Mesenchymal stem cell (in vitro differentiated cells and primary cell): ENCODE data around the gene TMEM97.

Experiments used
- DNase-seq: peaks from one replicate; pipeline ENCODE4 v3.0.0-alpha.2; 2013
- H2AFZ ChIP-seq: one replicate; pipeline ENCODE4 v1.6.1; 2013; ENCODE audit warnings: low read depth, mild to moderate bottlenecking, control low read depth, inconsistent platforms, low read length, moderate library complexity
- H2AK5ac ChIP-seq: 2 replicates; pipeline ENCODE4 v1.6.1; 2013; ENCODE audit warnings: low read length, moderate library complexity, mild to moderate bottlenecking, inconsistent platforms; ENCODE audit not compliant: severe bottlenecking
- H2BK120ac ChIP-seq: one replicate; pipeline ENCODE4 v1.6.1; 2013; ENCODE audit warnings: low read depth, mild to moderate bottlenecking, inconsistent platforms, low read length, moderate library complexity
- H2BK12ac ChIP-seq, 2 experiments: one replicate each; pipeline ENCODE4 v1.6.1; 2013; ENCODE audit warnings: inconsistent platforms in 2 of 2, low read length in 2 of 2, mild to moderate bottlenecking in 2 of 2, moderate library complexity in 2 of 2, control low read depth in 1 of 2
- H2BK15ac ChIP-seq: one replicate; pipeline ENCODE4 v1.6.1; 2013; ENCODE audit warnings: mild to moderate bottlenecking, low read depth, inconsistent platforms; ENCODE audit not compliant: poor library complexity, severe bottlenecking
- H2BK5ac ChIP-seq: 2 replicates; pipeline ENCODE4 v1.6.1; 2013; ENCODE audit warnings: low read depth, mild to moderate bottlenecking, low read length, control low read depth, inconsistent platforms; ENCODE audit not compliant: poor library complexity, severe bottlenecking
- H3K14ac ChIP-seq, 2 experiments: one replicate each; pipeline ENCODE4 v1.6.1; 2013; ENCODE audit warnings: inconsistent platforms in 2 of 2, low read length in 2 of 2, control low read depth in 1 of 2, mild to moderate bottlenecking in 1 of 2, moderate library complexity in 1 of 2
- H3K18ac ChIP-seq, 2 experiments: one replicate each; pipeline ENCODE4 v1.6.1; 2013; ENCODE audit warnings: inconsistent platforms in 2 of 2, low read length in 2 of 2, control low read depth in 1 of 2, low read depth in 1 of 2, mild to moderate bottlenecking in 1 of 2
- H3K23ac ChIP-seq, 2 experiments: one replicate each; pipeline ENCODE4 v1.6.1; 2013; ENCODE audit warnings: inconsistent platforms in 2 of 2, low read length in 2 of 2, mild to moderate bottlenecking in 2 of 2, moderate library complexity in 2 of 2, control low read depth in 1 of 2
- H3K27ac ChIP-seq: 2 replicates; pipeline ENCODE4 v1.5.1; 2013; ENCODE audit warnings: mild to moderate bottlenecking, moderate library complexity, low read length, control low read depth, inconsistent platforms; ENCODE audit not compliant: poor library complexity, severe bottlenecking
- H3K27me3 ChIP-seq, 2 experiments: 2 replicates each; pipeline versions ENCODE4 v1.6.1 to v1.7.0; 2013; ENCODE audit warnings: low read length in 2 of 2, mild to moderate bottlenecking in 2 of 2, moderate library complexity in 2 of 2, control low read depth in 1 of 2, inconsistent platforms in 1 of 2; ENCODE audit not compliant: control insufficient read depth in 1 of 2, insufficient read depth in 1 of 2
- H3K36me3 ChIP-seq, 2 experiments: 2 replicates each; pipeline versions ENCODE4 v1.6.1 to v1.7.0; 2013; ENCODE audit warnings: low read length in 2 of 2, control low read depth in 1 of 2, inconsistent platforms in 1 of 2, low read depth in 1 of 2, mild to moderate bottlenecking in 1 of 2; ENCODE audit not compliant: insufficient read depth in 2 of 2, control insufficient read depth in 1 of 2
- H3K4ac ChIP-seq, 2 experiments: one replicate each; pipeline ENCODE4 v1.6.1; 2013; ENCODE audit warnings: inconsistent platforms in 2 of 2, low read length in 2 of 2, mild to moderate bottlenecking in 2 of 2, moderate library complexity in 2 of 2, control low read depth in 1 of 2, low read depth in 1 of 2
- H3K4me1 ChIP-seq: 2 replicates; pipeline ENCODE4 v1.6.1; 2013; ENCODE audit warnings: low read depth, low read length, control low read depth; ENCODE audit not compliant: control insufficient read depth, insufficient read depth
- H3K4me2 ChIP-seq: 2 replicates; pipeline ENCODE4 v1.6.1; 2013; ENCODE audit warnings: low read length, mild to moderate bottlenecking, inconsistent platforms; ENCODE audit not compliant: poor library complexity, severe bottlenecking
- H3K4me3 ChIP-seq, 2 experiments: 2 replicates each; pipeline versions ENCODE4 v1.5.1 to v1.7.0; 2013; ENCODE audit warnings: low read length in 2 of 2, mild to moderate bottlenecking in 2 of 2, control low read depth in 1 of 2, low read depth in 1 of 2; ENCODE audit not compliant: insufficient read depth in 1 of 2
- H3K79me1 ChIP-seq: replicated peaks from 2 replicates; pipeline ENCODE4 v1.6.1; 2013; ENCODE audit warnings: mild to moderate bottlenecking, control low read depth, low read length, inconsistent platforms; ENCODE audit not compliant: poor library complexity, severe bottlenecking
- H3K9ac ChIP-seq: 2 replicates; pipeline ENCODE4 v1.7.0; 2013; ENCODE audit warnings: mild to moderate bottlenecking, low read length, moderate library complexity
- H3K9me3 ChIP-seq: 2 replicates; pipeline ENCODE4 v1.7.0; 2013; ENCODE audit warnings: mild to moderate bottlenecking, low read length; ENCODE audit not compliant: control insufficient read depth
- H4K8ac ChIP-seq: one replicate; pipeline ENCODE4 v1.6.1; 2013; ENCODE audit warnings: inconsistent platforms, mild to moderate bottlenecking, low read length, moderate library complexity
- H4K91ac ChIP-seq: one replicate; pipeline ENCODE4 v1.6.1; 2013; ENCODE audit warnings: mild to moderate bottlenecking, low read length, inconsistent platforms
- WGBS: methylation state at CpG from one replicate; pipeline ENCODE4 v1.1.7; 2013; ENCODE audit warnings: mixed read lengths; 5-methylcytosine and 5-hydroxymethylcytosine counted together

The TMEM97 gene

DNA sequence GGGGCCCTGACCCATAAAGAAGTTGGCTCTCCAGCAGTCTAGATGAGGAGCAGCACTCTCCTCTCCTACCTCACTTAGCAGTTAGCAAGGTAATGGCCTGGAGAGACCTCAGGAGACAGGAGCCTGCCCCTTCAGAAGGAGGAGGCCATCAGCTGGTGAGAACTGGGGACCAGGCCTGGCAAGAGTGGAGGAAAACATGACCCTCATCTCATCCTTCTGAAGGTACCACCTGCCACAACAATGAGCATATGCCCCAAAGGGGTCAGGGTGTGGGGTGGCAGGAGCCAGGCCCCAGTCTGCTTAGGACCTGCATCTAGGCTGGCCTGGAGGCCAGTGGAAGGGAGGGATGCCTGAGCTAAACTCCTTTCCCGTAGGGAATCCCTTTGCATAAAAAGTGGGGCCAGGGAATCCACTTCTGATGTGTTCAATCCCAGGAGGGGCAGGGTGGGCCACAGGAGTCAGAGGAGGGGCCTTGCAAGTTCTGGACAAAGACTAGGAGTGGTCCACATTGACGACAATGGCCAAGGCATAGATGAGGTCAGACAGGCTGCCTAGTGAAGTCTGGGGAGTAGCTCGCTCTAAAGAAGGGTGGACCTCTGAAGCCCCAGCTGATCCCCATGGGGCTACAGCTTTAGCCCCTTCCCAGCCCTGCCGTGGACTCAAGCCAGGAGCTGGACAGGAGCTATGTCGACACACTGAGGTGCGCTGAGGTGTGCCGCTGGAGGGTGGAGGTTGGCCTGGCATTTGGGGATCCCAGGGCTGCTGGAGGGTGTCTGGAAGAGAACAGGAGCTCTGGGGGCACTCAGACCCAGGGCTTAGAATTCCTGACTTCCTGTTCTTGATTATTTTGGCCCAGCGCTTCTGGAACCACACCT is 45.0 kb downstream of the TMEM97 start:
- H3K27ac ChIP-seq, result no peak overlapping the region
- no peak overlapping the region for H3K23ac ChIP-seq
- H3K9me3 ChIP-seq, result no peaks in the 10 kb centered on the region
- H3K18ac ChIP-seq, result no peak overlapping the region
- DNase-seq, result no peak
- no peak overlapping the region for H3K14ac ChIP-seq
- no peak overlapping the region for H3K4me3 ChIP-seq
- 98% methylated on average over 8 of the region's 8 CpGs for WGBS
- H2BK5ac ChIP-seq, result no peak overlapping the region
- peaks cover 58 to 61% of the 10 kb centered on the region in 2 experiments for H3K36me3 ChIP-seq
- H3K79me1 ChIP-seq, result peaks cover 24% of the 10 kb centered on the region
- H4K91ac ChIP-seq, result no peak overlapping the region
- H2BK120ac ChIP-seq, result no peak overlapping the region
- H3K4me1 ChIP-seq, result no peaks in the 10 kb centered on the region
- no peak overlapping the region for H4K8ac ChIP-seq
- no peak overlapping the region for H3K9ac ChIP-seq
- H3K4ac ChIP-seq, result no peak overlapping the region
- no peak overlapping the region for H2AK5ac ChIP-seq
- no peak overlapping the region for H3K4me2 ChIP-seq
- H3K27me3 ChIP-seq, result no peaks in the 10 kb centered on the region
- no peak overlapping the region for H2BK12ac ChIP-seq
- H2AFZ ChIP-seq, result no peak overlapping the region
- H2BK15ac ChIP-seq, result no peak overlapping the region

DNA sequence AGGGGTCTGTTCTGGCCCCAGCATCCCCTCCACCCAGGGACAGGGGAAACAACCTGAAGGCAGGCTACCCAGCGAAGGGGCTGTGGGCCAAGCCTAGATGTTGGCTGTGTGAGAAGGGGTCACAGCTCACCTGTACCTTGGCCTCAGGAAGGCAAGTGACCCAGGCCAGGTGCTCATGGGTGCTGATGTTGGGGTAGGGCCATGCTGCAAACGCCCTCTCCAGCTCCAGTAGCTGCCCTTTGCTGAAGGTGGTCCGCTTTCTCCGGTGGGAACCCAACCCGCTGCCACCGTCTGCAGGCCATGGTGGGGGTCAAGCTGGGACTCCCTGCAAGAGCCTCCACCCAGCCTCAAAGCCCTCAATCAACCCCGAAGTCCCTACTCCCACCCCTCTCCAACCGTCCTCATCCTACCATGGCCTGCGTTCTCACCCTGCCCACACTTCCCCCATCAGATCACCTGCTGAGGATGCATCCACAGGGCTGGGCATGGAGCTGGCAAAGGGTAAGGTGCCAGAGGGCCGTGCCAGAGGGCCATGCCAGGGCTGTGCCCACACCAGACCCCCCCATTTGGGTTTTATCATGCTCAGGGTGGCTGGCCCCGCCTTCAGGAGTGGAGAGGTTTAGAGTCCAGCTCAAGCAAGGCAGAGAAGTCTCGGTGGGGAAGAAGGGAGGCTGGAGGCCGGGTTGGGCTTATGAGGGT is 45.8 kb downstream of the TMEM97 start, which contains the start of gene SEBOX:
Gene SEBOX (minus strand): TSS at position 535 of the 699 bp plus-strand sequence. CDS start 48 bp downstream, at position 487.
- Histone ChIP-seq H2BK12ac (no peak within 1 kb of the TSS), H3K18ac (no peak within 1 kb of the TSS), H4K91ac (no peak within 1 kb of the TSS), H2BK5ac (no peak within 1 kb of the TSS), H3K27me3 (no peaks in the 10 kb centered on the region), H3K79me1 (peaks cover 19% of the 10 kb centered on the region), H3K9ac (no peak within 1 kb of the TSS), H3K36me3 (peaks cover 52 to 56% of the 10 kb centered on the region in 2 experiments), H3K23ac (no peak within 1 kb of the TSS), H2BK120ac (no peak within 1 kb of the TSS), H3K9me3 (no peaks in the 10 kb centered on the region), H3K4me1 (no peaks in the 10 kb centered on the region), H2BK15ac (no peak within 1 kb of the TSS), H2AFZ (no peak within 1 kb of the TSS), H4K8ac (no peak within 1 kb of the TSS), H2AK5ac (no peak within 1 kb of the TSS), H3K4ac (no peak within 1 kb of the TSS), H3K4me3 (no peak within 1 kb of the TSS), H3K4me2 (no peak within 1 kb of the TSS), H3K27ac (no peak within 1 kb of the TSS), H3K14ac (no peak within 1 kb of the TSS)
- no peak for DNase-seq
- 95% methylated on average over 10 of the region's 13 CpGs for WGBS

DNA sequence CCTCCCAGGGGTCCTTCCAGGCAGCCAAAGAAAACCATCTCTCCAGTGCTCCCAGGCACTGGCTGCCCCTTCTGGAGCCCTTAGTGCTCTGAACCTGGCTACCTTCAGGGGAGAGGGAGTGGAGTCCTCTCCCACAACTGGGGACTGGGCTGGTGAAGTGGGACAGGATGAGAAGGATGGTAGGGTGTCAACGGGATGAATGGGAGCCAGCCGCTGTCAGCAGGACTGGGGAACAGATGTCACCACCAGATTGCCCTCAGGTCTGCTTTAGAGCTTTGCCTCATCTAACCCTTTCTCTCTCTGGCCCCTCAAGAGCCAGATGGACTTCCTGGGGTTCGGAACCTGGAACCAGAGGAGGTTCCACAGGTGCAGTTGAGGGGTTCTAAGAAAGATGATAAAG is 46.5 kb downstream of the TMEM97 start:
- peaks cover 3% of the 10 kb centered on the region for H3K4me1 ChIP-seq
- H2BK5ac ChIP-seq, result no peak overlapping the region
- peaks cover 45 to 49% of the 10 kb centered on the region in 2 experiments for H3K36me3 ChIP-seq
- H2BK15ac ChIP-seq, result no peak overlapping the region
- H3K23ac ChIP-seq, result no peak overlapping the region
- 100% methylated on average over 2 of the region's 3 CpGs for WGBS
- H3K14ac ChIP-seq, result no peak overlapping the region
- no peak overlapping the region for H4K8ac ChIP-seq
- no peak overlapping the region for H3K4ac ChIP-seq
- H3K9me3 ChIP-seq, result no peaks in the 10 kb centered on the region
- H3K9ac ChIP-seq, result no peak overlapping the region
- H2AFZ ChIP-seq, result no peak overlapping the region
- no peak overlapping the region for H3K27ac ChIP-seq
- DNase-seq, result no peak
- H3K18ac ChIP-seq, result no peak overlapping the region
- no peak overlapping the region for H2AK5ac ChIP-seq
- no peak overlapping the region for H3K4me2 ChIP-seq
- H3K79me1 ChIP-seq, result peaks cover 13% of the 10 kb centered on the region
- no peak overlapping the region for H3K4me3 ChIP-seq
- H4K91ac ChIP-seq, result no peak overlapping the region
- no peaks in the 10 kb centered on the region for H3K27me3 ChIP-seq
- no peak overlapping the region for H2BK120ac ChIP-seq
- H2BK12ac ChIP-seq, result no peak overlapping the region

DNA sequence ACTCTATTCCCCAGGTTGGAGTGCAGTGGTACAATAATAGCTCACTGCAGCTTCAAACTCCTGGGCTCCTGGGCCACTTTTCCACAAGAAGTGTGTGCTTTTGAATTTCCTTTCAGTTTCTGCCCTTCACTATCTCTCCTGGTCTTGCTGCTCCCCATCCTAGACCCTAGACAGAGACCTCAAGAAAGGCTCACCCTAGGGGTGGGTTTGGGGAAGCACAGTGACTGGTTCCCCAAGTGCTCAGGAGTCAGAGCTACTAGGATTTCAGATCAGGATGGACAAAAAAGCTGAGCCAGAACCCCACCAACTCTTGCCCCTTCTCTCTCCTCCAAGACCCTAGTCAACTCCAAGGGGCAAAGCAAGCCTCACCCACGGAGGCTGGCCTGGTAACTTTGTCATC is 47.6 kb downstream of the TMEM97 start:
- no peak overlapping the region for H2BK12ac ChIP-seq
- H3K4me1 ChIP-seq, result peaks cover 8% of the 10 kb centered on the region
- no peak overlapping the region for H2BK15ac ChIP-seq
- H3K9ac ChIP-seq, result no peak overlapping the region
- no peak overlapping the region for H3K23ac ChIP-seq
- H3K36me3 ChIP-seq, result peaks cover 34 to 42% of the 10 kb centered on the region in 2 experiments
- WGBS, result no CpG with 5 or more reads among the region's 1 CpG
- peaks cover 5% of the 10 kb centered on the region for H3K79me1 ChIP-seq
- H3K4me2 ChIP-seq, result no peak overlapping the region
- no peak overlapping the region for H4K91ac ChIP-seq
- H2AFZ ChIP-seq, result no peak overlapping the region
- H3K9me3 ChIP-seq, result no peaks in the 10 kb centered on the region
- H3K14ac ChIP-seq, result no peak overlapping the region
- H3K4ac ChIP-seq, result no peak overlapping the region
- no peak overlapping the region for H2AK5ac ChIP-seq
- no peak overlapping the region for H2BK120ac ChIP-seq
- no peak overlapping the region for H3K27ac ChIP-seq
- no peak for DNase-seq
- no peaks in the 10 kb centered on the region for H3K27me3 ChIP-seq
- H2BK5ac ChIP-seq, result no peak overlapping the region
- no peak overlapping the region for H3K4me3 ChIP-seq
- no peak overlapping the region for H3K18ac ChIP-seq
- H4K8ac ChIP-seq, result no peak overlapping the region
